NCI-H510A treated with DMSO at 0.1 percent for 48 hours (cell line): Measurements from ENCODE around the gene ASAP2.
"Not testable (repeated sequence)": the region's sequence is repeated elsewhere in the genome, so short reads cannot be mapped to it uniquely, and the experiment has no call there.

Experiments used
- DNase-seq: peaks from one replicate; lab custom pipeline; 2025; lab: John Stamatoyannopoulos, UW

ASAP2 gene

DNA sequence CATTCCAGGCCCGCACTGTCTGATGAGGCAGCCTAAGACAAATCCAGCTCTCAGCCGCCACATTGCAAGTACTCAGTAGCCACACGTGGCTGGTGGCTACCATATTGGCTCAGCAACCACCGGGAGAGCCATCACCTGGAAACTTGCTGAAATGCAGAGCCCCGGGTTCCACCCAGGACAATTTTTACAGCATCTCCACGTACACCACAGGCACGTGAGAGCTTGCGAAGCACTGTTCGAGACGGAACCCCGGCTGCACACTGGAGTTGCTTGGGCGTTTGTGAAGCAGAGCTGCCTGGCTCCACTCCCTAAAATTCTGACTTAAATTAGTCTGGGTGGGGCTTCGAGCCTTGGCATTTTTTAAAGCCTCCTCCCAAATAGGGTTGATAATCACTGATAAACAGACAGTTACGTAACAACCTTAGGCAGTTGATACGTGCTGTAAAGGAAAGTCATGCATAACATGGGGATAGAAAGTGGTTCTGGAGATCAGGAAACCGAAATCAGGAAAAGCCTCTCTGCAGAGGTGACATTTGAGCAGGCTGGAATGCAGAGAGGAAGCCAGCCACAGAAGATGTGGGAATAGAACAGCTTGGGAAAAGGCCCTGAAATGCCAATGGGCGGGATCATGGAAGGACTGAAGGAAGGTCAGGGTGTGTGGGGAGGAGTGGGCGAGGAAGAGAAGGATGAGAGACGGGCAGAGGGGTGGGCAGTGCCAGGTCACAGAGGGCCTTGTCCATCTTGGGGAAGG, 6.2 kb downstream of the ASAP2 start:
- DNase-seq, result no peak

GRCh38 chr2:9213477-9214051, 7.0 kb downstream of the ASAP2 start:
- DNase-seq, result no peak

DNA sequence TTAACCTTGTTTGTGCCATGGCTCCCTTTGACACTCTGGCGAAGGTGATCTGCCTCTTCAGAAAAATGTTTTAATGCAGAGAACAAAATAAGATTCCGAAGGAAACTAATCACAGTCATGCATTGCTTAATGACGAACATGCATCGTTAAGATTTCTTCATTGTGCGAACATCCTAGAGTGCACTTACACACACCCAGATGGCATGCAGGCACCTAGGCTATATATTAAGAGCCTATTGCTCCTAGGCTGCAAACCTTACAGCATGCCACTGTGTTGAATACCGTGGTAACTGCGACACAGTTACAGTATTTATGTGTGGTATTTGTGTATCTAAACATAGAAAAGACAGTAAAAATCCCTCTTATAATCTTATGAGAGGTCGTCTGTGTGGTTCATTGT, 8.3 kb downstream of the ASAP2 start:
- DNase-seq, result no peak

DNA sequence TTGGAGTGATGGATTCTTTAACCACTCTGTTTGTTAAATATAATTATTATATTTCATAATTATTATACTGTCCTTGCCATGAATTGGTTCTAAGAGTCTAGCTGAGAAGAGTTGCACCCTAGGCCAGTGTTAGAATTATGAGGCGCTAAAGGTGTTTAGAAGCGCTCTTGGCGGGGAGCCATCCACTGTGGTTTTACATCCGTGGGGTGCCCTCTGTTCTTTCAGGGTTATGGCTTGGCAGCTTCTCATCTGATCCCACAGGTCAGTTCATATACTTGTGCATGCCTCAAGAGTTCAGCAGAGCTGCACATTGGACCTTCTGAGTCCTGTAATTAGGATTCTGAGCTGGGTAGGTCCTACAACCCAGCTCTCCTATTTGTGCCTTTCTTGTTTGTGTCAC, 9.1 kb downstream of the ASAP2 start:
- DNase-seq, result no peak

DNA sequence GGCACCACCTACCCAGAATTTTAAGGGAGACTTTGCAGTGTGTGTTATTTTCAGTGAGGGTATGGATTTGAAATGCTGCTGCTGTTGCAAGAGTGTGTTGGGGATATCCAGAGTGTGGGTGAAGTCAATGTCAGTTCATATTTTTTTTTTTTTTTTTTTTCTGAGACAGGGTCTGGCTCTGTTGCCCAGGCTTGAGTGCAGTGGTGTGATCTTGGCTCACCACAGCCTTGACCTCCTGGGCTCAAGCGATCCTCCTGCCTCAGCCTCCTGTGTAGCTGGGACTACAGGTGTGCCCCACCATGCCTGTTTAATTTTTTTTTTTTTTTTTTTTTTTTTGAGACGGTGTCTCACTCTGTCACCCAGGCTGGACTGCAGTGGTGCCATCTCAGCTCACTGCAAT, 9.5 kb downstream of the ASAP2 start:
- not testable (repeated sequence) for DNase-seq

DNA sequence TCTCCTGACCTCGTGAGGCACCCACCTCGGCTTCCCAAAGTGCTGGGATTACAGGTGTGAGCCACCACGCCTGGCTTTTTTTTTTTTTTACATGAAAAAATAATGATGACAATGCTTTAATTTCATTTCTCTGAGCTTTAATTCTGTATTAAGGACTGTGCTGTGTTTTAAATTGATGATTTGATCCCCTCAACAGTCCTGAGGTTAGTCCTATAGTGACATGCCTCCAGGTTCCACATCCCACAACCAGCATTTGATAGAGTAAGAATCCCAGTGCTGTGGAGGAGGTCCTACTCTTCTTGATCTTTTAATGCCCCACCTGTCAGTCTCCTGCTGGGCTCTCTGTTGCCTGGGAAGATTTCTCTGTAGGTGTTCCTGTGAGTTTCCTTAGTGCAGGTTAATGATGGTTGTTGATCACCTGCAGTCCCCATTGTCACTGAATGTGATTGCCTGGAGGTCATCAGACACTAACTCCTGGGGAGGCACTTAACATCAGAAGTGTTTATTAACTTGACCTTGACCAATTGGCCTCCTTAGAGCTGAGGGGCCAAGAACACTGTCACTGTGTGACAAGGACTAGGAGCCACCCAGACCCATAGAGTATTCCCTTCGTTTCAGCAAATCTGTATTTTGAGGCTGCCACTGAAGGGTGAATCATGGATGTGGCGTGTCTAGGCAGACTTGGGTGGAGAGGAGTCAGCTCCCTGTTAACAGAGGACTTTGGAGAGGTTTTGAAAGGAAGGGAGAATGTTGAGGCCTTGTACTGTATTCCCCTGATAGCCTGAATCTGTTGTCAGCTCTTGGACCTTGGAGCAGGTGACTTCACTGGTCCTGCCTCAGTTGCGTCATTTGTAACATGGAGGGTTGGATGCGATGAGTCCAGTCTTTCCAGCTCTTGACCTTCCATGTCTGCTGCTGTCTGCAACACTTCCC, 11.5 kb downstream of the ASAP2 start:
- DNase-seq, result no peak

- no peak for DNase-seq
Observed at GRCh38 chr2:9219027-9219445, 12.4 kb downstream of the ASAP2 start.

- DNase-seq, result peak; percentile 43
Observed at GRCh38 chr2:9220201-9220600, 13.6 kb downstream of the ASAP2 start.

DNA sequence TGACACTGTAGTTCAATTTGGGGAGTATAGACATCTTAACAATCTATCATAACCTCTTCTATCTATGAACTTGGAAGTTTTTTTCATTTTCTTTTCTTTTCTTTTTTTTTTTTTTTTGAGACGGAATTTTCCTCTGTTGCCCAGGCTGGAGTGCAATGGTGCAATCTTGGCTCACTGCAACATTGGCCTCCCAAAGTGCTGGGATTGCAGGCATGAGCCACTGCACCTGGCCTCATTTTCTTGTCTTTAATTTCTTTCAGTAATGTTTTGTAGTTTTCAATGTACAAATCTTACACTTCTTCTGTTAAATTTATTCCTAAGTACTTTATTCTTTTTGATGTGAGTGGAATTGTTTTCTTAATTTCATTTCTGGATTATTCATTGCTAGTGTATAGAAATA, 14.6 kb downstream of the ASAP2 start:
- no peak for DNase-seq

- DNase-seq, result no peak
Observed at GRCh38 chr2:9222239-9222892, 15.8 kb downstream of the ASAP2 start.

GRCh38 chr2:9222893-9223287, 16.3 kb downstream of the ASAP2 start:
- no peak for DNase-seq

- DNase-seq, result no peak
Observed at GRCh38 chr2:9225806-9226205, 19.2 kb downstream of the ASAP2 start.

- DNase-seq, result no peak
Observed at GRCh38 chr2:9226458-9227380, 20.1 kb downstream of the ASAP2 start.

- no peak for DNase-seq
Observed at GRCh38 chr2:9228088-9228751, 21.6 kb downstream of the ASAP2 start.

DNA sequence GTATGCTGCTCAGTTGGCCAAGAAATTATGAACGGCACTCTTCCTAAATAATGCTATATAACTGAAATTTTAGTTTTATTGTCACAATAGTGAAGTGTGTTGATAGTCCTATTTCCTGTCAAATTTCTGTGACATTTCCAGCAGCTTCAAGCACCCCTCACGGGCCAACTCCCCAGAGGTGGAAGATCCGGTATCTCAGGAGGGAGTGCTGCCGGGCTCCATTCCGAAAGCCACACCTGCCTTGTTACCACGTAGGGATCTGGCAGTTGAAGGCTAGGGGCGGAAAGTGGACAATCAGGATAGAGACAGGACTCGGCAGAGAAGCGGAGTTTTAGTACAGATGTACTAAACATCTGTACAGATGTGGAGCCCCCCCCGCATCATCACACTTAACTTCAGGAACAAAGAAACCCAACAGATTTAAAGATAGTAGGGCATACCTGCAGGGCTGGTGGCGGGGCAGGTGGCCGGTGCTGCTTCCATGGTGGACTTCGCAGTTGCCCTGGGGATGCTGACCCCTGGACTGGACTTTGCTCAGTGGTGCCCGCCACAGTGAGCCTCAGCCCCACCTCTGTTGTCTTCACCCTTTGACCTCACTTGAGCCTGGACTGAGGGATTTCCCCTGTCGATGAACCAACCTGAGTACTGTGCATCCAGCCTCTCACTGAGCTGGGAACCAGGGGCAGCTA, 22.3 kb downstream of the ASAP2 start:
- no peak for DNase-seq

DNA sequence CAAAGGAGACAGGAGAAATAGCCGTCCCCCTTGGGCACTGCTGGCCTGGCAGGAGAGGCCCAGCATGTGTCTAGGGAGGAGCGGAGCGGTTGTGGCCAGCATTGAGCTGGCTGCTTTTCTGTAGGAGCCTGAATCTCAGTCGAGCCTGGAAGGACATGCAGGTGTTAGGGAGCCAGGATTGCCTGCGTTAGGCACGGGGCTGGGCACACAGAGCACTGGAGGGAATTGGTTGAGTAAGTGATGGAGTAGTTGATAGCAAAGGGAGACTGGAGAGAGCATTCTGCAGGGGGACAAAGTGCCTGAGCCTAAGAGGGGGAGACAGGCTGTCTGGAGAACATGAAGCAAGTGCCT, 22.8 kb downstream of the ASAP2 start:
- no peak for DNase-seq

GRCh38 chr2:9230051-9230802, 23.6 kb downstream of the ASAP2 start:
- DNase-seq, result no peak

- no peak for DNase-seq
Observed at GRCh38 chr2:9230881-9231280, 24.3 kb downstream of the ASAP2 start.
